Ovary (tissue), 9 donors: ENCODE measurements around the gene E2F4. TPM values are rescaled to one million over a fixed set of nuclear protein-coding genes. Genes with fewer than 3 reads are reported as not detected.

Experiments used
- DNase-seq, 5 donors: peaks; one replicate each; pipeline ENCODE4 v3.0.0-alpha.2; 2019 to 2020
- H3K27ac ChIP-seq, 2 donors: fragments of 200-600 bp; one replicate each; pipeline versions ENCODE4 v1.5.1 to v1.8.0; 2019 to 2022
- H3K27me3 ChIP-seq: fragments of 200-600 bp; one replicate; pipeline ENCODE4 v1.8.0; 2022
- H3K36me3 ChIP-seq: fragments of 200-600 bp; sonication (generic); one replicate; pipeline ENCODE4 v1.5.1; 2019
- H3K4me1 ChIP-seq: one replicate; pipeline ENCODE4 v1.8.1; 2013; ENCODE audit warnings: mild to moderate bottlenecking, moderate library complexity; ENCODE audit not compliant: insufficient read depth
- H3K4me3 ChIP-seq: fragments of 200-600 bp; sonication (generic); one replicate; pipeline ENCODE4 v1.5.1; 2017
- H3K9me3 ChIP-seq, 2 donors: fragments of 200-600 bp in 1 of 2; sonication (generic) in 1 of 2; one replicate each; pipeline versions ENCODE4 v1.5.1 to v1.8.1; 2013 to 2019; ENCODE audit warnings: mild to moderate bottlenecking in 1 of 2, moderate library complexity in 1 of 2
- CTCF ChIP-seq, 3 donors: fragments of 450-650 bp in 2 of 3; fragments of 200-600 bp in 1 of 3; IDR thresholded peaks; one replicate each; pipeline versions ENCODE4 v1.5.1 to v1.8.0; 2016 to 2022; ENCODE audit warnings: antibody characterized with exemption in 3 of 3, mild to moderate bottlenecking in 1 of 3
- EP300 ChIP-seq: sonication (generic); formaldehyde crosslinking; IDR thresholded peaks from one replicate; pipeline ENCODE4 v1.6.1; 2017; ENCODE audit warnings: antibody characterized with exemption
- POLR2A ChIP-seq: fragments of 450-650 bp; IDR thresholded peaks from one replicate; pipeline ENCODE4 v1.6.1; 2017; ENCODE audit warnings: antibody characterized with exemption, mild to moderate bottlenecking, moderate library complexity
- WGBS, 3 donors: extraction: QIAGEN DNeasy Blood & Tissue Kit in 1 of 3; methylation state at CpG; one replicate each; pipeline versions ENCODE4 v1.1.5 to v1.1.7; 2013 to 2017; 5-methylcytosine and 5-hydroxymethylcytosine counted together
- intact Hi-C, 4 donors: fragments of 100-400 bp; cut with DNase I; formaldehyde crosslinking; loops; one replicate each; pipeline versions ENCODE4 v1.11.0 to v1.15.1; 2022 to 2023
- polyA plus RNA-seq, 2 donors: library from polyadenylated mRNA; stranded (reverse); fragments of 200-250 nt in 1 of 2; fragments of 350-450 nt in 1 of 2; fragmentation: Illumina TruSeq in 1 of 2; extraction: RNeasy Lipid Tissue Mini Kit (QIAGEN cat#74804) in 1 of 2; gene quantifications; one replicate each; pipeline ENCODE4 v1.2.3, GENCODE V29; 2013 to 2014
- total RNA-seq, 7 donors: library from RNA; depleted of rRNA in 2 of 7; stranded (reverse); fragments of >200 nt in 2 of 7; fragmentation: NEBNext Ultra II Directional in 3 of 7; extraction: Animal tissue kit (Norgen Biotek cat#: 25700) in 3 of 7; gene quantifications; one replicate each; pipeline versions ENCODE4 v1.1.0 to v1.2.4, GENCODE V29; 2016 to 2023
- donor health status: DM: no; HTN: no; CAD: no; lungs with moderate emphysema.
- donor health status: DM: no; HTN: no; CAD: no.
- donor health status: Bipolar disorder and iron deficiency.
- donor health status: DM: yes; HTN: yes; CAD: no.
- donor health status: DM: no; HTN: no; CAD: no.
- donor health status: DM: yes; HTN: yes; CAD: no.

E2F4 gene
- total and polyA plus RNA-seq, 9 donors, result 17.6 to 75.7 (median 49.7) TPM

- no peak overlapping the region for H3K4me3 ChIP-seq
- peak in 4 of 5 donors; percentile 32 to 63 (median 49) for DNase-seq
- H3K27ac ChIP-seq, result peak overlapping the region; percentile 73 to 77
- H3K4me1 ChIP-seq, result peaks cover 22% of the 10 kb centered on the region
- H3K36me3 ChIP-seq, result no peaks in the 10 kb centered on the region
- TF ChIP-seq POLR2A (no peak), EP300 (no peak), CTCF (IDR thresholded peaks at IDR 0.05) (no peak)
- no peaks in the 10 kb centered on the region for H3K27me3 ChIP-seq
- 27 to 42% (median 33%) methylated on average over 77 to 85 of the region's 85 CpGs for WGBS, 3 donors
- H3K9me3 ChIP-seq, result no peaks in the 10 kb centered on the region
- intact Hi-C loops, result no loop called here
Observed at GRCh38 chr16:67165121-67166078, 26.6 kb upstream of the E2F4 start.

- no peaks in the 10 kb centered on the region for H3K36me3 ChIP-seq
- no peak overlapping the region for H3K27ac ChIP-seq
- no peaks in the 10 kb centered on the region for H3K9me3 ChIP-seq
- H3K27me3 ChIP-seq, result no peaks in the 10 kb centered on the region
- H3K4me3 ChIP-seq, result no peak overlapping the region
- WGBS, 3 donors, result 51 to 68% (median 55%) methylated on average over 17 to 18 of the region's 18 CpGs
- DNase-seq, result peak in 2 of 5 donors; percentile 43 to 45
- intact Hi-C loops, result no loop called here
- TF ChIP-seq CTCF (IDR thresholded peaks at IDR 0.05) (no peak), EP300 (no peak), POLR2A (no peak)
- H3K4me1 ChIP-seq, result peaks cover 21% of the 10 kb centered on the region
Observed at GRCh38 chr16:67166110-67166547, 25.8 kb upstream of the E2F4 start.

- H3K36me3 ChIP-seq, result no peaks in the 10 kb centered on the region
- no peaks in the 10 kb centered on the region for H3K27me3 ChIP-seq
- WGBS, 3 donors, result 81 to 89% (median 88%) methylated on average over 5 of the region's 5 CpGs
- peaks cover 20% of the 10 kb centered on the region for H3K4me1 ChIP-seq
- no peaks in the 10 kb centered on the region for H3K9me3 ChIP-seq
- H3K4me3 ChIP-seq, result no peak overlapping the region
- DNase-seq, result no peak
- TF ChIP-seq CTCF (IDR thresholded peaks at IDR 0.05) (no peak), POLR2A (no peak), EP300 (no peak)
- intact Hi-C loops, result no loop called here
- H3K27ac ChIP-seq, result no peak overlapping the region
Observed at GRCh38 chr16:67166598-67167168, 25.3 kb upstream of the E2F4 start.

GRCh38 chr16:67167588-67167987 is 24.4 kb upstream of the E2F4 start:
- TF ChIP-seq CTCF (IDR thresholded peaks at IDR 0.05) (no peak), POLR2A (no peak), EP300 (no peak)

More at GRCh38 chr16:67167588-67167987, 24.4 kb upstream of the E2F4 start:
- H3K4me1 ChIP-seq, result peaks cover 20% of the 10 kb centered on the region
- H3K9me3 ChIP-seq, result no peaks in the 10 kb centered on the region
- H3K27me3 ChIP-seq, result no peaks in the 10 kb centered on the region
- H3K36me3 ChIP-seq, result no peaks in the 10 kb centered on the region
- no peak for DNase-seq
- no peak overlapping the region for H3K4me3 ChIP-seq
- WGBS, 3 donors, result 90 to 93% (median 92%) methylated on average over 7 of the region's 7 CpGs
- intact Hi-C loops, result no loop called here
- no peak overlapping the region for H3K27ac ChIP-seq
